Right kidney (tissue), 1 donor: ENCODE results near the gene MMP19.
A peak's percentile ranks its signal among the peaks of the same experiment; 100 is the strongest.

ENCODE experiments used
- DNase-seq: peaks from one replicate; pipeline ENCODE4 v3.0.0-alpha.2; 2016

Gene MMP19

GRCh38 chr12:55814257-55814656, 28.5 kb downstream of the MMP19 start:
- no peak for DNase-seq

GRCh38 chr12:55812088-55812487, 30.6 kb downstream of the MMP19 start:
- DNase-seq = no peak

GRCh38 chr12:55809274-55809673, 33.5 kb downstream of the MMP19 start:
- no peak for DNase-seq

GRCh38 chr12:55806982-55807381, 35.8 kb downstream of the MMP19 start:
- DNase-seq = no peak

- DNase-seq = no peak
Measured at GRCh38 chr12:55797550-55797949, 45.2 kb downstream of the MMP19 start.

- DNase-seq = peak; percentile 26
Measured at GRCh38 chr12:55797068-55797467, 45.7 kb downstream of the MMP19 start.

GRCh38 chr12:55795950-55796349, 46.8 kb downstream of the MMP19 start:
- no peak for DNase-seq

GRCh38 chr12:55789893-55790292, 52.8 kb downstream of the MMP19 start:
- DNase-seq = no peak

GRCh38 chr12:55789171-55789570, 53.6 kb downstream of the MMP19 start:
- peak; percentile 6 for DNase-seq

GRCh38 chr12:55788546-55788945, 54.2 kb downstream of the MMP19 start:
- DNase-seq = peak; percentile 26
